ENCODE measurements around the gene SLC16A12.

Gene SLC16A12

GRCh38 chr10:89390476-89391225 lies 144.7 kb downstream of the SLC16A12 start:
- DNase-seq (ENCODE audit: low read depth in 3 of 3) = no peak

GRCh38 chr10:89389254-89389653 lies 146.1 kb downstream of the SLC16A12 start:
- DNase-seq (ENCODE audit: low read depth in 3 of 3) = no peak

DNA sequence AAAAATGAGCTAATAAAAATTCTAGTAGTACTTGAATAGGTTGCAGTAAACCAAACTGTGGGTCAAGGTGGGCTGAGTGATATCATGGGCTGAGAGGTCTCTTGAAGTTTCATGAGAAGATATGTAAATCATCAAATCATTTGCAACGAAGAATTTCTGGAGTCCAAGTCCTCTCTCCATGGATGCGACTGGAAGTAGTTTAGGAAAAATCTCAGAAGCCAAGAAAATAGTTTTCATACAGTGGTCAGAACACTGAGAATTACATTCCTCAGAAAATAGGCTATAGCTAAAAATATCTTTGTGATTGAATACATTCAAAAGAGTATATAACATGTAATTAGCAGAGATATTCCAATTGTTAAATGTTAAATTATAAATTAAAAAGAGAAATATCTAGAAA lies 146.6 kb downstream of the SLC16A12 start:
- DNase-seq (ENCODE audit: low read depth in 3 of 3) = no peak

GRCh38 chr10:89384474-89385340 lies 150.7 kb downstream of the SLC16A12 start:
- no peak for DNase-seq (ENCODE audit: low read depth in 3 of 3)

- no peak for DNase-seq (ENCODE audit: low read depth in 3 of 3)
These were observed 152.6 kb downstream of the SLC16A12 start for GRCh38 chr10:89382757-89383156.

Data from stimulated activated CD4-positive, alpha-beta T cell treated with anti-CD3 and anti-CD28 coated beads, TNF-alpha, amount 100 ng/mL, for 24 hours (primary cell).